Measurements from ENCODE around the gene ACTN4.

DNA sequence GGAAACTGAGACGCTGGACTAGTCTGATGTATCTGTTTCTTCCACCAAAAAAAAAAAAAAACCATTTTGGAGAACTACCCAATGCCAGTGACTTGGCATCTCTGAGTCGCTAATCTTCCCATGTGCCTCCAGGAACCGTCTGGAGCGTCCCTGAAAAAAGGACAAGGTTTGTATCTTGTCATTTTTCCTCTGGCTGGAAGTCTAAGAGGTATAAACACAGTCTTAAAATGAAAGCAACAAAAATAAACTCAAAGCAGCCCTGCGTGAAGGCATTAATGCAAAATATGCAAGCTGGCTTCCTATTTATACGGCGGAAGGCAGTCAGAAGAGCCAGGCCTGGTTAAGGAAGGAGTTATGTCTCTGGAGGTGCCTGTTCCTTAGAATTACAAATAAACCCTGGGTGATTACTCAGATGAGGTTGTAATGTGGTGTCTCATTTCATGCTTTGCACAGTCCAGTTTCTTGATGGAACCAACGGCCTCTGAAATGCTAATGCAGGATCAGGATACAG, 20.3 kb downstream of the ACTN4 start:
- TF ChIP-seq, protein P1, sequence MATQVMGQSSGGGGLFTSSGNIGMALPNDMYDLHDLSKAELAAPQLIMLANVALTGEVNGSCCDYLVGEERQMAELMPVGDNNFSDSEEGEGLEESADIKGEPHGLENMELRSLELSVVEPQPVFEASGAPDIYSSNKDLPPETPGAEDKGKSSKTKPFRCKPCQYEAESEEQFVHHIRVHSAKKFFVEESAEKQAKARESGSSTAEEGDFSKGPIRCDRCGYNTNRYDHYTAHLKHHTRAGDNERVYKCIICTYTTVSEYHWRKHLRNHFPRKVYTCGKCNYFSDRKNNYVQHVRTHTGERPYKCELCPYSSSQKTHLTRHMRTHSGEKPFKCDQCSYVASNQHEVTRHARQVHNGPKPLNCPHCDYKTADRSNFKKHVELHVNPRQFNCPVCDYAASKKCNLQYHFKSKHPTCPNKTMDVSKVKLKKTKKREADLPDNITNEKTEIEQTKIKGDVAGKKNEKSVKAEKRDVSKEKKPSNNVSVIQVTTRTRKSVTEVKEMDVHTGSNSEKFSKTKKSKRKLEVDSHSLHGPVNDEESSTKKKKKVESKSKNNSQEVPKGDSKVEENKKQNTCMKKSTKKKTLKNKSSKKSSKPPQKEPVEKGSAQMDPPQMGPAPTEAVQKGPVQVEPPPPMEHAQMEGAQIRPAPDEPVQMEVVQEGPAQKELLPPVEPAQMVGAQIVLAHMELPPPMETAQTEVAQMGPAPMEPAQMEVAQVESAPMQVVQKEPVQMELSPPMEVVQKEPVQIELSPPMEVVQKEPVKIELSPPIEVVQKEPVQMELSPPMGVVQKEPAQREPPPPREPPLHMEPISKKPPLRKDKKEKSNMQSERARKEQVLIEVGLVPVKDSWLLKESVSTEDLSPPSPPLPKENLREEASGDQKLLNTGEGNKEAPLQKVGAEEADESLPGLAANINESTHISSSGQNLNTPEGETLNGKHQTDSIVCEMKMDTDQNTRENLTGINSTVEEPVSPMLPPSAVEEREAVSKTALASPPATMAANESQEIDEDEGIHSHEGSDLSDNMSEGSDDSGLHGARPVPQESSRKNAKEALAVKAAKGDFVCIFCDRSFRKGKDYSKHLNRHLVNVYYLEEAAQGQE (IDR thresholded peaks at IDR 0.05): no peak
- no peak for TF ChIP-seq RNF2 (IDR thresholded peaks at IDR 0.05; ENCODE audit: borderline replicate concordance, low read depth)
- no peak for TF ChIP-seq EP300 (IDR thresholded peaks at IDR 0.05)
- TF ChIP-seq, protein P2, sequence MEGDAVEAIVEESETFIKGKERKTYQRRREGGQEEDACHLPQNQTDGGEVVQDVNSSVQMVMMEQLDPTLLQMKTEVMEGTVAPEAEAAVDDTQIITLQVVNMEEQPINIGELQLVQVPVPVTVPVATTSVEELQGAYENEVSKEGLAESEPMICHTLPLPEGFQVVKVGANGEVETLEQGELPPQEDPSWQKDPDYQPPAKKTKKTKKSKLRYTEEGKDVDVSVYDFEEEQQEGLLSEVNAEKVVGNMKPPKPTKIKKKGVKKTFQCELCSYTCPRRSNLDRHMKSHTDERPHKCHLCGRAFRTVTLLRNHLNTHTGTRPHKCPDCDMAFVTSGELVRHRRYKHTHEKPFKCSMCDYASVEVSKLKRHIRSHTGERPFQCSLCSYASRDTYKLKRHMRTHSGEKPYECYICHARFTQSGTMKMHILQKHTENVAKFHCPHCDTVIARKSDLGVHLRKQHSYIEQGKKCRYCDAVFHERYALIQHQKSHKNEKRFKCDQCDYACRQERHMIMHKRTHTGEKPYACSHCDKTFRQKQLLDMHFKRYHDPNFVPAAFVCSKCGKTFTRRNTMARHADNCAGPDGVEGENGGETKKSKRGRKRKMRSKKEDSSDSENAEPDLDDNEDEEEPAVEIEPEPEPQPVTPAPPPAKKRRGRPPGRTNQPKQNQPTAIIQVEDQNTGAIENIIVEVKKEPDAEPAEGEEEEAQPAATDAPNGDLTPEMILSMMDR (IDR thresholded peaks at IDR 0.05): no peak
